Liver (tissue), 5 donors: ENCODE results near the gene DUXA. TPM values are rescaled to one million over a fixed set of nuclear protein-coding genes. Genes with fewer than 3 reads are reported as not detected.

ENCODE experiments used
- polyA plus RNA-seq, 2 donors: library from polyadenylated mRNA; stranded (reverse) in 1 of 2; unstranded in 1 of 2; fragments of 200-250 nt in 1 of 2; fragments of >200 nt in 1 of 2; fragmentation: Nextera tagmentation in 1 of 2; extraction: Ambion mirVana in 1 of 2; gene quantifications; one replicate each; pipeline versions ENCODE4 v1.2.1 to v1.2.3, GENCODE V29; 2013 to 2015
- small RNA-seq: library from RNA; depleted of rRNA; stranded (forward); fragments of <200 nt; gene quantifications from one replicate; pipeline ENCODE3, GENCODE V24; 2014
- total RNA-seq, 2 donors: library from RNA; depleted of rRNA; stranded (reverse); fragments of >200 nt; gene quantifications; one replicate each; pipeline ENCODE4 v1.2.3, GENCODE V29; 2014
- donor health status: healthy.
- donor health status: healthy.
- donor health status: healthy.

The DUXA gene
- total and polyA plus RNA-seq, 4 donors = not detected

Small RNA genes within 50 kb of the gene (small RNA-seq; reads per million reads assigned to genes)
- not detected for gene AC025588.3

Other genes starting within 250 kb of the DUXA start
- under 1 TPM; under 0.01 to 0.14 TPM for gene USP29, start 47.5 kb downstream of the DUXA start, total RNA-seq
- not detected for gene USP29, start 47.5 kb downstream of the DUXA start, polyA plus RNA-seq
- not detected for gene ZIM3, start 22.3 kb downstream of the DUXA start, total RNA-seq
- not detected for gene ZIM3, start 22.3 kb downstream of the DUXA start, polyA plus RNA-seq
- 10 to 100 TPM; 11.3 to 22.6 TPM for gene ZNF264, start 24.0 kb upstream of the DUXA start, total RNA-seq
- 1 to 10 TPM; 2.5 to 4.6 TPM for gene ZNF264, start 24.0 kb upstream of the DUXA start, polyA plus RNA-seq
- under 1 TPM; 0.42 to 0.65 TPM for gene AURKC, start 63.5 kb upstream of the DUXA start, total RNA-seq
- 1 to 10 TPM in 1 of 2 donors, under 1 TPM in 1; 0.55 to 1.0 TPM for gene AURKC, start 63.5 kb upstream of the DUXA start, polyA plus RNA-seq
- gene ZNF805, start 73.1 kb upstream of the DUXA start, total RNA-seq = 10 to 100 TPM; 13.4 to 13.9 TPM
- gene ZNF805, start 73.1 kb upstream of the DUXA start, polyA plus RNA-seq = under 1 TPM; 0.75 to 0.86 TPM
- gene ZNF460, start 113.0 kb upstream of the DUXA start, total RNA-seq = 10 to 100 TPM; 36.4 to 54.4 TPM
- gene ZNF460, start 113.0 kb upstream of the DUXA start, polyA plus RNA-seq = 1 to 10 TPM in 1 of 2 donors, under 1 TPM in 1; 0.24 to 2.3 TPM
- gene ZNF543, start 153.0 kb upstream of the DUXA start, total RNA-seq = 1 to 10 TPM; 3.8 to 8.4 TPM
- under 1 TPM; 0.38 to 0.58 TPM for gene ZNF543, start 153.0 kb upstream of the DUXA start, polyA plus RNA-seq
- gene ZNF304, start 183.8 kb upstream of the DUXA start, total RNA-seq = 1 to 10 TPM; 3.2 to 5.6 TPM
- 1 to 10 TPM in 1 of 2 donors, under 1 TPM in 1; 0.90 to 1.3 TPM for gene ZNF304, start 183.8 kb upstream of the DUXA start, polyA plus RNA-seq
- gene TRAPPC2B, start 196.1 kb upstream of the DUXA start, total RNA-seq = 1 to 10 TPM; 2.8 to 6.1 TPM
- 1 to 10 TPM; 3.1 to 4.2 TPM for gene TRAPPC2B, start 196.1 kb upstream of the DUXA start, polyA plus RNA-seq
- gene ZNF547, start 196.1 kb upstream of the DUXA start, total RNA-seq = 1 to 10 TPM; 1.7 to 1.8 TPM
- gene ZNF547, start 196.1 kb upstream of the DUXA start, polyA plus RNA-seq = under 1 TPM; 0.22 to 0.33 TPM
- gene ZNF548, start 222.4 kb upstream of the DUXA start, total RNA-seq = 10 to 100 TPM in 1 of 2 donors, 1 to 10 TPM in 1; 7.3 to 13.9 TPM
- 1 to 10 TPM; 1.8 to 3.4 TPM for gene ZNF548, start 222.4 kb upstream of the DUXA start, polyA plus RNA-seq
- 1 to 10 TPM; 7.6 to 8.2 TPM for gene ZNF17, start 243.7 kb upstream of the DUXA start, total RNA-seq
- gene ZNF17, start 243.7 kb upstream of the DUXA start, polyA plus RNA-seq = 1 to 10 TPM; 1.2 to 1.4 TPM